HG02884 (cell line): Measurements from ENCODE around the gene RRM2.
"Not testable (repeated sequence)": the region's sequence is repeated elsewhere in the genome, so short reads cannot be mapped to it uniquely, and the experiment has no call there.

ENCODE experiments used
- ATAC-seq: cut with Tn5 transposase; IDR thresholded peaks from one replicate; pipeline ENCODE4 v1.9.1; 2021; ENCODE audit warnings: mild to moderate bottlenecking, moderate library complexity; ENCODE audit not compliant: unreplicated experiment

Gene RRM2

DNA sequence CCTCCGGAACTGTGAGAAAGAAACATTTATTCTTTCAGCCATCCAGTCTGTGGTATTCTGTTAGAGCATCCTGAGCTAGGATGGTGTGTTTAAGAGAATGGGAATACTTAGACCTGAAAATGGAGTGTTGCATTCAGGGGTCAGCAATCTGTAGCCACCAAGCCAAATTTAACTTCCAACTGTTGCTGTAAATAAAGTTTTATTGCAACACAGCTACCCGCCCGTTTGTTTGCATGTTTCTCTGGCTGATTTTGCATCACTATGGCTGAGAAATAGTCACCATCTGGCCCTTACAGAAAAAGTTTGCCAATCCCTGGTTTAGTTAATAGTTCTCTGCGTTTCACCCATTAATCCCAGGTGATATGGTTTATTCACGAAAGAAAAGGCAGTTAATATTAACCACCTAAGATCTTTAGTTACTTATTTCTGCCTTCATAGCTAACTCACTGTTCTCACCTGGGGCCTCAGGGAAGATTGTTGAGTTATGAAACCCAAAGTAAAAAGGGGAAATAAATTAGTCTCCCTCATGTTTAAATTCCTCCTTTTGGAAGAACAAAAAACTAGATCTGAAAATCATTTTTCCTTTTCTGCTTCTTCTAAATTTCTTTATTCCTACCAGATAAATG lies 32.9 kb upstream of the RRM2 start:
- no peak for ATAC-seq

DNA sequence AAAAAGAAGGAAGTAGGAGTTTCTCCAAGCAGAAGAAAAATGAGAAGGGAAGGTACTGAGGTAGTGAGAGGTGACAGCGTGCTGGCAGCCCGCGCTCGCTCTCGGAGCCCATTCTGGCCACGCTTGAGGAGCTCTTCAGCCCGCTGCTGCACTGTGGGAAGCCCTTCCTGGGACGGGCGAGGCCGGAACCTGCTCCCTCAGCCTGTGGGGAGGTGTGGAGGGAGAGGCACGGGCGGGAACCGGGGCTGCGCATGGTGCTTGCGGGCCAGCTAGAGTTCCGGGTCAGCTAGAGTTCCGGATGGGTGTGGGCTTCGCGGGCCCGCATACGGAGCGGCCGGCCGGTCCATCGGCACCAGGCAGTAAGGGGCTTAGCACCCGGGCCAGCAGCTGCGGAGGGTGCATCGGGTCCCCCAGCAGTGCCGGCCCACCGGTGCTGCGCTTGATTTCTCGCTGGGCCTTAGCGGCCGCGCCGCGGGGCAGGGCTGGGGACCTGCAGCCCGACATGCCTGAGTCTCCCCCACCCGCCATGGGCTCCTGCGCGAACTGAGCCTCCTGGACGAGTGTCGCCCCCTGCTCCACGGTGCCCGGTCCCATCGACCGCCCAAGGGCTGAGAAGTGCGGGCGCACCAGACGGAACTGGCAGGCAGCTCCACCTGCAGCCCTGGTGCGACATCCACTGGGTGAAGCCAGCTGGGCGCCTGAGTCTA lies 31.2 kb upstream of the RRM2 start:
- ATAC-seq: no peak

DNA sequence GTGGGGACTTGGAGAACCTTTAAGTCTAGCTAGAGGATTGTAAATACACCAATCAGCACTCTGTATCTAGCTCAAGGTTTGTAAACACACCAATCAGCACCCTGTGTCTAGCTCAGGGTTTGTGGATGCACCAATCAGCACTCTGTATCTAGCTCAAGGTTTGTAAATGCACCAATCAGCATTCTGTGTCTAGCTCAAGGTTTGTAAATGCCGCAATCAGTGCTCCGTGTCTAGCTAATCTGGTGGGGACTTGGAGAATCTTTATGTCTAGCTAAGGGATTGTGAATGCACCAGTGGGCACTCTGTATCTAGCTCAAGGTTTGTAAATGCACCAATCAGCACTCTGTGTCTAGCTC lies 30.7 kb upstream of the RRM2 start:
- ATAC-seq: not testable (repeated sequence)

DNA sequence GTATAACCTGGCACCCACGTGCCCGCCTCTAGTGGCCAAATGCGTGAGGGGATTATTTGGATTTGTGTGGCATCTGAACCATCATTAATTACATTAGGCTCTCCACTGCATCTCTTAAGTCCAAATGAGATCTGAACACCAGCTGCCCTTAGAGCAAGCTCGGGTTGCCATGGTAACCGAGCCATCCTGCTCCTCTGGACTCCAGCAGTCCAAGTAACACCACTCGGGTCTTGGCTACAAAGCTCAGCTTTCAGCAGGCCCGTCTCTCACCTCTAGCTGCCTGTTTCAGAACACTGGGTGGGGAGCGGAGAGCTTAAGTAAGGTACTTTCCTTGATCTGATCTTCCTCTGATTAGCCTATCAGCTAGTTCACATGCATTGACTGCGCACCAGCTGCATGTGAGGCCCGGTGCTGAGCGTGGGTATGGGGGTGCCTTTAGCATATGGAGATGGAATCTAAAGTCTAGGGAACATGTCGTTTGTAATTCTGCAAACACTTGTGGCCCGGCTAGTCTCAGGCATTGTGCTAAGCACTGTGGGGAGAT lies 28.2 kb upstream of the RRM2 start:
- no peak for ATAC-seq

DNA sequence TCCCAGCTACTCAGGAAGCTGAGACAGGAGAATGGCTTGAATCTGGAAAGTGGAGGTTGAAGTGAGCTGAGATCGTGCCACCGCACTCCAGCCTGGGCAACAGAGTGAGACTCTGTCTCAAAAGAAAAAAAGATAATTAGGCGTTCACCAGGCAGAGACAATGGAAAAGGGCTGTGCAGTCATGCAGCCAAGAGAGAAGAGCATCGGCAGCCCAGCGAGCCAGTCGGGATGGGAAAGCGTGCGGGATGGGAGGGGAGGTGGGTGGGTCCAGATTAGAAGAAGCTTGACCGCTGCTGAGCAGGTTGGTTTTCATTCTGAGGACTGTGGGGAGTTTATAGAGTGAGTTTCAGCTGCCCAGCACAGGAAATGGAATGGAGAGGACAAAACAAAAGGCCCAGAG lies 27.4 kb upstream of the RRM2 start:
- ATAC-seq: no peak

- no peak for ATAC-seq
These were observed 25.9 kb upstream of the RRM2 start for GRCh38 chr2:10096641-10097040.

- ATAC-seq: no peak
These were observed 25.0 kb upstream of the RRM2 start for GRCh38 chr2:10097352-10098148.

DNA sequence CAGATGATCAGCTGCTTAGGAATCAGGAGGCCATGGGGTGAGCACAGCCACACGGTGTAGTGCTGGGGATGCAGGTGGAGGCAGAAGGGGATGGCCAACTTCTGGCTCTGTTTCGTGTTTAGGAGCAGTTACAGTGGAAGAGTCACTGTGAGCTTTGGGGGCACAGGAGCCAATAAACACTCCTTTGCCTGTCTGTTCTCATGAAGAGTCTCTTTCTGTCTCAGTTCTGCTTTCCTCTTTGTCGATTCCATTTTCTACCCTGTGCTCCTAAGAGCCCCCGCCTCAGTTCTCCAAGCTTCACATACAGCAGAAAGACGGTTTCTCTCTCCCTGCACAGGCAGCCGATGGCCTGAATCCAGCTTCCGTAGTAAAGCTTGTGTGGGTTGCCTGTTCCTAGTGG lies 21.0 kb upstream of the RRM2 start:
- no peak for ATAC-seq

DNA sequence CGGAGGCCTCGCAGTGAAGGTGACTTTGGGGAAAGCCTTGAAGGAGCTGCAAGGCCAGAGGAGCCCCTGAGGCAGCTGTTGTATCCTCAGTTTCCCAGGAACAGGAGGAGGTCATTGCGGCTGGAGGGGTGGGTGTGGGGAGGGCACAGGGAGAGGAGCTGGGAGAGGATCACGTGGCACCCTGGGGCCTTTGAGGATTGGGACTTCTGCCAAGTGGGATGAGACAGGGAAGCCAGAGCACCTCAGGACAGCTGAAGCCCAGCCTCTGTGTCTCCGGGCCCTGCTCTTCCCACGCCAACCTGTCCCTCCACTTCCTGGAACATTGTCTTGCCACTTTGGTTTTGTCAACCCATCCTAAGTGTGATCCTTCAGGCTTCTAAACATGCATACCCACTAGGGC lies 19.4 kb upstream of the RRM2 start:
- no peak for ATAC-seq

- ATAC-seq: not testable (repeated sequence)
These were observed 17.6 kb upstream of the RRM2 start for GRCh38 chr2:10104906-10105305.

DNA sequence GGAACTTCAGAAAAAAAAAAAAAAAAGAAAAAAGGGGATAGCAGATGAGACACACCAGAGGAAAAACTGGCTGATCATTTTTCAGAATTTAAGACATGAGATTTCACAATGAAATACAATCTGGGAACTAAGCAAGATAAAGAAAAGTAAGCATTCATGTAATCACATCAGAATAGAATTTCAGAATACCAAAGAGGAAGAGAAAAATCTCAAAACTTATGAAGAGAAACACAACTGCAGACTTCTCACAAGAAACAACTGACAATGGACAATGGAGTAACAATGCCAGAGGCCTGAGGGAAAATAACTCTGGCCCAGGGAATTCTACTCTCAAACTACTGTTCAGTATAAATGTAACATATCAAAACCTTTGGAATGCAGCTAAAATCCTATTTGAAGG lies 13.2 kb upstream of the RRM2 start:
- ATAC-seq: no peak

GRCh38 chr2:10119027-10119325 lies 3.6 kb upstream of the RRM2 start:
- ATAC-seq: no peak

DNA sequence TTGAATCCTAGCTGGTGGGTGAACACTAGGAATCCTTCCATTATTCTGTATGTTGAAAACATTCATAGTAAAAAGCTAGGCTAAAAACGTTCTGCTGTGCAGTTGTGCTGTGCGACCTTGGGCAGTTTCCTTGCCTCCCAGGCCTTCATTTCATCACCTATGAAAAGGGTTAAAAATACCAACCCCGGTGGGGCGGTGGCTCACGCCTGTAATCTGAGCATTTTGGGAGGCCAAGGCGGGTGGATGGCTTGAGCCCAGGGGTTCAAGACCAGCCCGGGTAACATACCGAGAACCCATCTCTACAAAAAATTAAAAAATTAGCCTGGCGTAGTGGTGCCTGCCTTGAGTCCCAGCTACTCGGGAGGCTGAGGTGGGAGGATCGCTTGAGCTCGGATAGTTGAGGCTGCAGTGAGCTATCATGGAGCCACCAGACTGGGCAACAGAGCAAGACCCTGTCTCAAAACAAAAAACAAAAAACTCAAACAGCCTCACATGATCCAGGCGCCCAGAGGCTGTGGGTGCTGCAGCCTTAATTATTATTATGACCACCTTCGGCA lies 2.9 kb upstream of the RRM2 start:
- ATAC-seq: no peak

DNA sequence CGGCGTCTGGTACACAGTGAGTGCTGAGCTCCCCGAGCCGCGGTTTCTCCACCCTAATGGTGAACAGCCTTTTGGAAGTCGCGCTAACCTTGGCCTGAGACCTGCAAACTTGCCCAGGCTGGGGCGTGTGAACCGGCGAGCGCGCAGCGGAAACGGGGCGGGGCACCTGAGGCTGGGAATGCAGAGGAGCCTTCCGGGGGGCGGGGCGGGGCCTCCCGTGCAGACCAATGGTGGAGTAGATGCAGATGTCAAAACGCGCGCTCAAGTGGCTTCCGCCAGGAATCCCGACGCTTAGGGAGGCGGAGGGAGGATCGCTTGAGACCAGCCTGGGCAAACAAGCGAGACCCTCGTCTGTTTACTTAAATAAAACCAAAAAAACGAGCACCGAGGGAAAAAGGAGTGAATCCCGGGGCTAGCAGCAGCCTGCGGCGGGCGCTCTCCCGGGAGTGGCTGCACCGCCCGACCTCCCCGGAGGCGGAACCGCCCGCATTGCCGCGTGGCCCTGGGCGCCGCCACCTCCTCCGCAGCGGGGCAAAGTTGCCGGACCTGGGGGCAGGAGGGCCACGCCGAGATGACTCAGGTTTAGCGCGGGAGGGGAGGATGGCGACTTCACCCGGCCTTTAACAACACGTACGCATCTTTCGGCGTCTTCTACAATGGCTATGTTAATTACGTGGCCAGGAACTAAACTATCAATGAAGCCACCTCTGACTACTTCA lies 2.2 kb upstream of the RRM2 start:
- ATAC-seq: peak; percentile 53

GRCh38 chr2:10120877-10121574 lies 1.5 kb upstream of the RRM2 start:
- ATAC-seq: no peak

- no peak for ATAC-seq
These were observed 742 bp downstream of the RRM2 start for GRCh38 chr2:10123281-10123680.

DNA sequence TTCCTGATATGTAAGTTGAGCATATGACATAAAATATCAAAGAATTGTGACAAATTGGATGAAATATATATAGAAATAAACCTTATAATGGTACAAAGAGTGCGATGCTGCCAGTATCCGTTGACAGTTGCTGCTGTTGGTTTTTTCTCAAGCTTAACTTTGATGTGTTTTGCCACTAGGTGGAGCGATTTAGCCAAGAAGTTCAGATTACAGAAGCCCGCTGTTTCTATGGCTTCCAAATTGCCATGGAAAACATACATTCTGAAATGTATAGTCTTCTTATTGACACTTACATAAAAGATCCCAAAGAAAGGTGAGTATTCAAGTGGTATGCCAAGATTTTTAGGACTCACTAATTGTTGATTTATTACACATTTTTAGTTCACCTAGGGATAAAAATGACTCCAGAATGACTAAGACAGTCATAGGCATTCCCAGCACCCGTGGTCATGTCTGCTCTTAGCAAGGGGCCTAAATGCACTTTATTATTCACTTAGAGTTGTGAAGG lies 2.1 kb downstream of the RRM2 start:
- no peak for ATAC-seq

GRCh38 chr2:10125842-10126631 lies 3.5 kb downstream of the RRM2 start:
- ATAC-seq: no peak

DNA sequence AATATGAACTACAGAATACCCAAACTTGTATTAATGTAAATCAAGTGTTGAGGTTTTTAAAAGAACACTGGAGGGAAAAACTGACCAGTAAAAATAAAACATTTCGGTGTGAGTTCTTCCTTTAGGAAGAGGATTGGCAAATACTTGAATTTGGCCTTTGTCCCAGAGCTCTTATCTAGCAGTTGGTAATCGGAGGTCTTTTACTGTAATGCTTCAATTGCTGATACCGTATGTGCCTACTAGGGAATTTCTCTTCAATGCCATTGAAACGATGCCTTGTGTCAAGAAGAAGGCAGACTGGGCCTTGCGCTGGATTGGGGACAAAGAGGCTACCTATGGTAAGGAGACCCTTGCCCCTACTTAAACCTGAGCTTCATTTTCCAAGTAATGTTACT lies 4.1 kb downstream of the RRM2 start:
- no peak for ATAC-seq

DNA sequence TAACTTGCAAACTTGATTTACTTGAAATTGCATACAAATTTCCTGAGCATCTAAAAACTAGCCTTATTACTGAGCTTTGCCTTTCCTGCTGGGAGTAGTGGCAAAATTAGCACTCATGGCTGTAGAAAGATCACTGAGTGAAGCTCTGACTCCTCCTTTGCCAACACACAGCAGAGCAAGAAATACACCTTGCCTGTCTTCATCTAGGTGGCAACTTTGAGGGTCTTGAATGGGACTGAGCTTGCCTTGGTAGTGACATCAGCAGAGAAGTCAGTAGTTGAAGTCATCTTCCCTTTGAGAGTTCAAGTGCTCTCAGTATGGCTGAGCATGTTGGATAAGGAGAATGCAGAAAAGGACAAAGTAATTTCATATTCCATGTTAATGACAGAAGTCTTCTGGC lies 5.9 kb downstream of the RRM2 start:
- no peak for ATAC-seq
